ENCODE results near the gene WASF2.
A peak's percentile ranks its signal among the peaks of the same experiment; 100 is the strongest.
"Not testable (repeated sequence)": the region's sequence is repeated elsewhere in the genome, so short reads cannot be mapped to it uniquely, and the experiment has no call there.

The WASF2 gene

DNA sequence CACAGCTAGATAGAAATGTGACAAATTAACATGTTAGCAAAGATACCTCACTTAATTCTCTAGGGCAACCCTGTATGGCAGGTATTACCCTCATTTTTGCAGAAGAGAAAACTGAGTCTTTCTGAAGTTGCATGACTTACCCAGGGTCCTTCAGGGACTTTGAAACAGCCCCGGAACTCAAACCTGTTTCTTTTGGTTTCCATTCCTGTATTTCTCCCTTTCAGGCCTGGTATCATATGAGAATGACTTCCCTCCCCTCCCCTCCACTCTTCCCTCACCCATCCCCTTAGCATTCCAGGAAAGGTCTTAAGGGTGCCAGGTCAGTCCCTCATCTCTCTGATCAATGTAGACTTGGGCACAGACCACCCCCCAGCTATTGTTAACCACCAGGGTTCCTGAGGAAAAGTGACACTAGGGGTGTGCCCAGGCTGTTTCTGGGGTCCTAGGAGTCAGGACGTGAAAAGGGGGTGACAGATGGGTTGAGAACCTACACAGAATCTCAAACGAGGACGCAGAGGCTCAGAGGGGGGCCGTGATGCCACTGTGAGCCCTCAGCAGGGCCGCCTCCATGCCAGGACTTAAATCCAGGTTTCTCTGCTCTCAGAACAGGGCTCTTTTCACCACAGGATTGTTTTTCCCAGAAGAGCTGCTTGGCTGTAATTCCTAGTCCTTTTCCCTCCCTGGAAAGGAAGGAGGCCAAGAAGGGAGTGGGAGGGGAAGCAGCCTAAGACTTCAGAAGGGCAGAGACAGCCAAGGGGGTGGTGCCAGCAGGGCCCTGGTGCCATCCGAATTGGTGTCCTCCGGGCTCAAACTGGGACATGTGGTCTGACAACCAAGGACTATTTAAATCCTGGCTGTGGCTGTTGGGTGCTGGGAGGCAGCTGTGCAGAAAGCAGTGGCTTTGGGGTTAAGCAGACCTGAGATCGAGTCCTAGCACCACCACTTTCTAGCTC, 2.1 kb upstream of the WASF2 start:
- peaks cover 23% of the 10 kb centered on the region for H3K4me1 Mint-ChIP-seq (ENCODE audit: low read depth)
- no peaks in the 10 kb centered on the region for H3K27me3 Mint-ChIP-seq (ENCODE audit: low read depth)
- peaks cover 8% of the 10 kb centered on the region for H3K36me3 Mint-ChIP-seq (ENCODE audit: low read depth)
- H3K27ac Mint-ChIP-seq, result no peak overlapping the region
- no peak overlapping the region for H3K4me3 Mint-ChIP-seq
- no peaks in the 10 kb centered on the region for H3K9me3 Mint-ChIP-seq

DNA sequence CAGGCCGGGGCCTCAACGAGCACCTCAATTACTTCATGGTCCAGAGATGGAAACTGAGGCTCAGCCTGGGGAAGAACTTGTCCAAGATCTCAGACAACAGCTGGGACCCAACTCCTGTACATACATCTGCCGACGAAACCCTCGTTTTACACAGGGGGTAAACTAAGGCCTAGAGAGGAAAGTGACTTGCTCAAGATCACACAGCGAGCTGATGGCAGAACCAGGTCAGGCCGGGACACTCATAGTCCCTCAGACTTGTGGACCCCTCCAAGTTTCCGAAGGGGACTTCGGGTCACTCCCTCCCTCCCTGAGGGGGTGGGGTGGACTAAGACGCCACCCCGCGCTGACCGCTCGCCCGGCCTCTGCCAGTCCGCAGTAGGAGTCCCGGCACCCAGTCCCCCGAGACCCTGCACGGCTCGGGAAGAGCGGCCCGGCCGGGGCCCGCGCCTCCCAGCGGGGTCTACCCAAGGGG, 430 bp downstream of the WASF2 start:
- Mint-ChIP-seq H3K4me3 (peak overlapping the region; percentile 94), H3K27me3 (ENCODE audit: low read depth) (no peaks in the 10 kb centered on the region), H3K4me1 (ENCODE audit: low read depth) (peaks cover 23% of the 10 kb centered on the region), H3K36me3 (ENCODE audit: low read depth) (peaks cover 8% of the 10 kb centered on the region), H3K27ac (peak overlapping the region; percentile 85), H3K9me3 (no peaks in the 10 kb centered on the region)

DNA sequence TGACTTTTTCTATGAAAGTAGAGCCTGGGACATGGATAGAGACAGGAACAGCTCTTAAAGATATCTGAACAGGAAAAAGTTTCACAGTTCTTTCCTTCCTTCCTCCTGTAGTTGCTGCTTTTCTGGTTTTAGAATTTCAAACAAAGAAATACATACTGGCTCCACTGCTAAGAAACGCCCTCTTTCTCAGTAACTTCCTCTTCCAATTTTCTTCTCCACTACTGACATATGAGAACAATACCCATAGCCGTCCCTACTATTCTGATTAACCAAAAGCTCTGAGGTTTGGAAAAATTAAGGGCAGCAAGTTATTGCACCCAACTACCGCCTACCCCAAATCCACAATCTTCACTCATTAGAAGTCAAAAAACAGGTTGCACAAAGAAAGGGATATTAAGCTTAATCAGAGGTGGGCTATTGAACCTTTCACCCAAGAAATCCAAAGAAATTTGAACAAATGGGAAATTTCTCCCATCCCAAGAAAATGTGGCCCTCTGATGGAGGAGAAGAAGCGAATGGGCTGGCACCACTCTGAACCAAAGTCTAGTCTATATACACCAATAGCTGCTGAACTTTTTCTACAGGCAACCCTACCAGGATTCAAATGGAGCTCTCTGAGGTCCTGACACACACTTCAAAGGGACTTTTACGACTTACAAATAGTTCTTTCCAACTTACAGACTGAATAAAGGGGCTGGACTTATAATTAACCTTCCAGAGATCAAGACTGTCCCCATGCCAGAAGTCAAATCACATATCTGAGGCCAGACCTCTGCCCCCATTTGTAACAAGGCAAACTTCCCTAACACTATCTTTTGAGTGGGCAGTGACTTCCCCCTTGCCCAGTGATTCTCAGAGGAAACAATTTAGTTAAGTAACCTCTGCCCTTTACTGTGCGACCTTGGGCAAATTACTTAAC, 1.7 kb downstream of the WASF2 start:
- H3K27ac Mint-ChIP-seq, result peak overlapping the region; percentile 85
- peak overlapping the region; percentile 94 for H3K4me3 Mint-ChIP-seq
- H3K9me3 Mint-ChIP-seq, result no peaks in the 10 kb centered on the region
- peaks cover 23% of the 10 kb centered on the region for H3K4me1 Mint-ChIP-seq (ENCODE audit: low read depth)
- H3K36me3 Mint-ChIP-seq (ENCODE audit: low read depth), result peaks cover 8% of the 10 kb centered on the region
- no peaks in the 10 kb centered on the region for H3K27me3 Mint-ChIP-seq (ENCODE audit: low read depth)

DNA sequence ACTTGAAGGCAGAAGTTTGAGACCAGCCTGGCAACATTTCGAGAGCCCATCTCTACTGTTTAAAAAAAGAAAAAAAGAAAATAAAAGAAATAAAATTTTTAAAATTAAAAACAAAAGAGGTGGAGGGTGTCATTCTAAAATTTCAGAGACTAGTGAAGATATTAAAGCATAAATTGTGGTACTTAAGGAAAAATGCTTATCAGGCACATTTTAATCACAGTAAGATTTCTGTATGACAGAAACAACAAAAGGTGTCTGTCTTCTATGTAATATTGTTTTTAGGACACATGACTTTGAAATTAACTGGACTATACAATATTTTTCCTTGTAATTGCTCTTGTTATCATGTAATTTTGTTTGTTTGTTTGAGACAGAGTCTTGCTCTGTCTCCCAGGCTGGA, 4.6 kb downstream of the WASF2 start:
- Mint-ChIP-seq H3K27ac (no peak overlapping the region), H3K36me3 (ENCODE audit: low read depth) (peaks cover 8% of the 10 kb centered on the region), H3K4me3 (no peak overlapping the region), H3K4me1 (ENCODE audit: low read depth) (peaks cover 25% of the 10 kb centered on the region), H3K9me3 (no peaks in the 10 kb centered on the region), H3K27me3 (ENCODE audit: low read depth) (no peaks in the 10 kb centered on the region)

DNA sequence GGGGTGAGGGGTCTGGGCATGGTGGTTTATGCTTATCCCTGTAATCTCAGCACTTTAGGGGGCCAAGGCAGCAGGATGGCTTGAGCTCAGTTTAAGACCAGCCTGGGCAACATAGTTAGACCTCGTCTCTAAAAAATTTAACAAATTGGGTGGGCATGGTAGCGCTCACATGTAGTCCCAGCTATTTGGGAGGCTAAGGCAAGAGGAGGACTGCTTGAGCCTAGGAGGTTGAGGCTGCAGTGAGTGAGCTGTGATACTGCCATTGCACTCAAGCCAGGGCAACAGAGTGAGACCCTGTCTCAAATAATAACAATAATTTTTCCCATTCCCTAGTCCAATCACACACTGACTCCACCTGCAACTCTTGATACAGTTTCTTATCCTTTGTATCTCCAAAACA, 6.3 kb downstream of the WASF2 start:
- Mint-ChIP-seq H3K4me3 (no peak overlapping the region), H3K27ac (no peak overlapping the region), H3K9me3 (no peaks in the 10 kb centered on the region), H3K36me3 (ENCODE audit: low read depth) (peaks cover 3% of the 10 kb centered on the region), H3K27me3 (ENCODE audit: low read depth) (no peaks in the 10 kb centered on the region), H3K4me1 (ENCODE audit: low read depth) (peaks cover 19% of the 10 kb centered on the region)

DNA sequence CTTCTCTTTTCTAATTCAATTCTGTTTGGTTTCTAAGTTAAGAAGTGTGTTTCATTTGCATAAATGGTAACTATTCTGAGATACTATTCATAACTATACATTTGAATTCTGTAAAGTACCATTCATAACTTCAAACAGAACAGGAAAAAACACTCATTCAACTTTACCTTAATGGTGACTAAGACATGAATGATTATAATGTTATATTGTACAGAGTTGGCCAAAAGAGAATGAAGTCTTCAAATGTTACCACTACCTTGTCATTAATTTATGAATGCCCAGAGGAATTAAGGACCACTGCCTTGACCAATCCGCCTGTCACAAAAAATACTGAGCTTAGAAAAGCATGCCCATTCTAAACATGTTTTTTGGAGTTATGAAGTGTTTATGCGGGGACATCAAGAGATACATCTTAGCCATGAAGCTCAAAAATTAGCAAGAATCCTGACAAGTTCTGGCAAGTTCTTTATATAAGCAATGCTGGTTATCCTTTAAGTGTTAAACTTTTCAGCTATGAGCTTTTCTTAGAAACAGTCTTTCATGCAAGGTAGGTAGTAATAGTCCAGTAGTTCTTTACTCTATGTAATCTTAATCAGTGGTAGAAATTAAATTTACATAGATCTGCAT, 7.9 kb downstream of the WASF2 start:
- Mint-ChIP-seq H3K36me3 (ENCODE audit: low read depth) (peaks cover 6% of the 10 kb centered on the region), H3K9me3 (no peaks in the 10 kb centered on the region), H3K4me3 (no peak overlapping the region), H3K27me3 (ENCODE audit: low read depth) (no peaks in the 10 kb centered on the region), H3K4me1 (ENCODE audit: low read depth) (peaks cover 14% of the 10 kb centered on the region), H3K27ac (peak overlapping the region; percentile 20)

DNA sequence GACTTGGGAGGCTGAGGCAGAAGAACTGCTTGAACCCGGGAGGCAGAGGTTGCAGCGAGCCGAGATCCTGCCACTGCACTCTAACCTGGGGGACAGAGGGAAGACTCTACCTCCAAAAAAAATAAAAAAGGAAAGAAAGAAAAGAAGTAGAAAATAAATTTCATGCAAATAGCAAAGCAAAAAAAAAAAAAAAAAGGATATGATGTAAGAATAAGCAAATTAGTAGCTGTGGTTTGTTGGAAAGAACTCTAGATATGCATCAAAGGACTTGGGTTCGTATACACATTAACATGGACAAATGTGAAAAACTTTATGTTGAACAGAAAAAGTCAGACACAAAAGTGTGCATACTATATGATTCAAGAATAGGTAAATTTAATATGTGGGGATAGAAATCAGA, 11.9 kb downstream of the WASF2 start:
- Mint-ChIP-seq H3K27me3 (ENCODE audit: low read depth) (no peaks in the 10 kb centered on the region), H3K4me1 (ENCODE audit: low read depth) (peaks cover 40% of the 10 kb centered on the region), H3K9me3 (no peaks in the 10 kb centered on the region), H3K36me3 (ENCODE audit: low read depth) (peaks cover 19% of the 10 kb centered on the region), H3K4me3 (no peak overlapping the region), H3K27ac (no peak overlapping the region)

DNA sequence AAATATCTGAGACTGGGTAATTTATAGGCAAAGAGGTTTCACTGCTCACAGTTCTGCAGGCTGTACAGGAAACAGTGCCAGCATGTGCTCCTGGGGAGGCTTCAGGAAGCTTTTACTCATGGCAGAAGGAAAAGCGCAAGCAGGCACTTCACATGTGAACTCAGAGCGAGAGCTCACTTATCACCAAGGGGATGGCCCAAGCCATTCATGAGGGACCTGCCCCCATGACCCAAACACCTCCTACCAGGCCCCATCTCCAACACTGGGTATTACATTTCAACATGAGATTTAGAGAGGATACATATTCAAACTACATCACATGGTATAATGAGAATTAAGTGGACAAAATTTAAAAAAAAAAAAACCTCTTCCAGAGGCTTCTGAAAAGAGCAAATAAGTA, 13.7 kb downstream of the WASF2 start:
- no peaks in the 10 kb centered on the region for H3K27me3 Mint-ChIP-seq (ENCODE audit: low read depth)
- no peak overlapping the region for H3K4me3 Mint-ChIP-seq
- H3K27ac Mint-ChIP-seq, result no peak overlapping the region
- H3K9me3 Mint-ChIP-seq, result no peaks in the 10 kb centered on the region
- H3K36me3 Mint-ChIP-seq (ENCODE audit: low read depth), result peaks cover 22% of the 10 kb centered on the region
- peaks cover 32% of the 10 kb centered on the region for H3K4me1 Mint-ChIP-seq (ENCODE audit: low read depth)

DNA sequence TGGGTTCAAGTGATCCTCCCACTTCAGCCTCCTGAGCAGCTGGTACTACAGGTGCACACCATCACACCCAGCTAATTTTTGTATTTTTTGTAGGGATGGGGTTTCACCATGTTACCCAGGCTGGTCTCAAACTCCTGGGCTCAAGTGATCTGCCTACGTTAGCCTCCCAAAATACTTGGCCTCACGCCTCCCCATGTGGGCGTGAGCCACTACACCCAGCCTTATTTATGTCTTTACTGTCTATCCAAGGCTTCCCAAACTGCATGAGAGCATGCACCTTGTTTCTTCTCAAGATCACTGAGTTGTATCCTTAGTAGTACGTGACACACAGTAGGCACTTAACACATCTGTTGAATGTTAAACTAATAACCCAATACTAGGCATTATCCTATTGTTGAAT, 14.2 kb downstream of the WASF2 start:
- Mint-ChIP-seq H3K4me1 (ENCODE audit: low read depth) (peaks cover 32% of the 10 kb centered on the region), H3K4me3 (no peak overlapping the region), H3K27me3 (ENCODE audit: low read depth) (no peaks in the 10 kb centered on the region), H3K36me3 (ENCODE audit: low read depth) (peaks cover 22% of the 10 kb centered on the region), H3K9me3 (no peaks in the 10 kb centered on the region), H3K27ac (no peak overlapping the region)

DNA sequence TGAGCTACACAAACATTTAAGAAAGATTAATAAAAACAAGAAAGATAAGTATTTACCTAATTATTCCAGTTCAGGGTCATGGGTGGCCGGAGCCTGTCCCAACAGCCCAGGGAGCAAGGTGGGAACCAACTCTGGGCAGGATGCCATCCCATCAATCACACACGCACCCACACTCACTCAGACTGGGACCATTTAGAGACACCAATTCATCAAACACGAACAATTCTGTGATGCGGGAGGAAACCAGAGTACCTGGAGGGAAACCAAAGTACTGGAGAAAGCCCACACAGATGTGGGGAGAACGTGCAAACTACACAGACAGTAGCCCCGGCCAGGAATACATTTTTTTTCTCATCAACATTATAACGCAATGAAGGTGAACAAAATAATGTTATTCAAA, 16.2 kb downstream of the WASF2 start:
- H3K9me3 Mint-ChIP-seq, result no peaks in the 10 kb centered on the region
- H3K27ac Mint-ChIP-seq, result no peak overlapping the region
- peaks cover 25% of the 10 kb centered on the region for H3K36me3 Mint-ChIP-seq (ENCODE audit: low read depth)
- no peaks in the 10 kb centered on the region for H3K27me3 Mint-ChIP-seq (ENCODE audit: low read depth)
- H3K4me1 Mint-ChIP-seq (ENCODE audit: low read depth), result peaks cover 46% of the 10 kb centered on the region
- H3K4me3 Mint-ChIP-seq, result no peak overlapping the region

DNA sequence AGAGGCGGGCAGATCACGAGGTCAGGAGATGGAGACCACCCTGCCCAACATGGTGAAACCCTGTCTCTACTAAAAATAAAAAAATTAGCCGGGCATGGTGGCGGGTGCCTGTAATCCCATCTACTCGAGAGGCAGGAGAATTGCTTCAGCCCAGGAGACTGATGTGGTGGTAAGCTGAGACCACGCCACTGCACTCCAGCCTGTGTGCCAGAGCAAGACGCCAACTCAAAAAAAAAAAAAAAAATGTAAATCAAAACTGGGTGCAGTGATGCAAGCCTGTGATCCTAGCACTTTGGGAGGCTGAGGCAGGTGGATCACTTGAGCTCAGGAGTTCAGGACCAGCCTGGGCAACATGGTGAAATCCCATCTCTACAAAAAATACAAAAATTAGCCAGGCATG, 17.9 kb downstream of the WASF2 start:
- Mint-ChIP-seq H3K4me1 (ENCODE audit: low read depth) (peaks cover 45% of the 10 kb centered on the region), H3K36me3 (ENCODE audit: low read depth) (peaks cover 22% of the 10 kb centered on the region)
- not testable (repeated sequence) for H3K9me3 Mint-ChIP-seq; H3K27me3 Mint-ChIP-seq (ENCODE audit: low read depth); H3K27ac Mint-ChIP-seq; H3K4me3 Mint-ChIP-seq

DNA sequence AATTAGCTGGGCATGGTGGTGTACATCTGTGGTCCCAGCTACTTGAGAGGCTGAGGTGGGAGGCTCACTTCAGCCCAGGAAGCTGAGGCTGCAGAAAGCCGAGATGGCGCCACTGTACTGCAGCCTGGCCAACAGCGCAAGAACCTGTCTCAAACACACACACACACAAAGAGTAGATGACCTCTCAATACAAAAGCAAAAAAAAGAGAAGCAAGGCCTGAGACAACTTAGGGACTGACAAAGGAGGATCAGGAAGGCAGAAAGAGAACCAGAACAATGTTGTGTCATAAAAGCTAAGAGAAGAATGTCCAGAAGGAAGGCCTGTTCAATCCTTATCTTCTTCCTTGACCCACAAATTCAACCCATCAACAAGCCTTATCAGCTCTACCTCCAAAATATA, 18.5 kb downstream of the WASF2 start:
- Mint-ChIP-seq H3K27ac (no peak overlapping the region), H3K9me3 (no peaks in the 10 kb centered on the region), H3K4me3 (no peak overlapping the region), H3K4me1 (ENCODE audit: low read depth) (peaks cover 39% of the 10 kb centered on the region), H3K36me3 (ENCODE audit: low read depth) (peaks cover 16% of the 10 kb centered on the region), H3K27me3 (ENCODE audit: low read depth) (no peaks in the 10 kb centered on the region)

DNA sequence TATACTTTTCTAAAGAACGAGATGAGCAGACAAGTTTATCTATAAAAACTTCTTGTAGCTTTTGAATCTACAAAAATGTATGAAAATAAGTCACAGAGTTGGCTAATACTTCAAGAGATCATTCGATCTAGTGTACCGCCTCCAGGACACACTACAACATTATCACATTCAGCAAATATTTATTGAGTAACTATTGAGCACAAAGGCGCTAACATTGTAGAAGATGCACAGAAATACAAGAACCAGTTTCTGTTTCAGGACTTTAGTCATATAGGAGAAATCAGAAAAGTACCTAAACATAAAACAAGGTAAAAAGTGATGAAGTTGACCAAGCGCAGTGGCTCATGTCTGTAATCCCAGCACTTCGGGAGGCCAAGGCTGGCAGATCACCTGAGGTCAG, 20.6 kb downstream of the WASF2 start:
- peaks cover 24% of the 10 kb centered on the region for H3K36me3 Mint-ChIP-seq (ENCODE audit: low read depth)
- H3K4me3 Mint-ChIP-seq, result no peak overlapping the region
- no peaks in the 10 kb centered on the region for H3K9me3 Mint-ChIP-seq
- H3K27ac Mint-ChIP-seq, result no peak overlapping the region
- H3K4me1 Mint-ChIP-seq (ENCODE audit: low read depth), result peaks cover 33% of the 10 kb centered on the region
- H3K27me3 Mint-ChIP-seq (ENCODE audit: low read depth), result no peaks in the 10 kb centered on the region

DNA sequence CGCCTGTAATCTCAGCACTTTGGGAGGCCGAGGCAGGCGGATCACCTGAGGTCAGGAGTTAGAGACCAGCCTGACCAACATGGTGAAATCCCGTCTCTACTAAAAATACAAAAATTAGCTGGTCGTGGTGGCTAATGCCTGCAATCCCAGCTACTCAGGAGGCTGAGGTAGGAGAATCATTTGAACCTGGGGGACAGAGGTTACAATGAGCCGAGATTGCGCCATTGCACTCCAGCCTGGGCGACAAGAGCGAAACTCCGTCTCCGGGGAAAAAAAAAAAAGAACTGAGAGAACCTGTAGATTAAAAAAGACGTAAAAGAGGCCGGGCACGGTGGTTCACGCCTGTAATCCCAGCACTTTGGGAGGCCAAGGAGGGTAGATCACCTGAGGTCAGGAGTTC, 21.6 kb downstream of the WASF2 start:
- H3K27ac Mint-ChIP-seq; H3K4me3 Mint-ChIP-seq; H3K9me3 Mint-ChIP-seq; H3K27me3 Mint-ChIP-seq (ENCODE audit: low read depth): not testable (repeated sequence)
- peaks cover 24% of the 10 kb centered on the region for H3K4me1 Mint-ChIP-seq (ENCODE audit: low read depth)
- H3K36me3 Mint-ChIP-seq (ENCODE audit: low read depth), result peaks cover 21% of the 10 kb centered on the region
